IMR-90 (cell line): ENCODE data around the gene CES2. TPM values are rescaled to one million over a fixed set of nuclear protein-coding genes. Genes with fewer than 3 reads are reported as not detected.

ENCODE experiments used
- ATAC-seq: fragments of 200-7000 bp; cut with Tn5 transposase; 2 replicates; pipeline ENCODE4 v1.9.1; 2020; ENCODE audit warnings: low read depth, mild to moderate bottlenecking, moderate library complexity
- BruUV-seq: library from RNA; stranded (reverse); fragments of 400-500 nt; replicated peaks from 2 replicates; lab custom pipeline; 2021; lab: Mats Ljungman, UMichigan
- CTCF ChIA-PET: fragments of 300-600 bp; formaldehyde crosslinking; extraction: SDS; loops from one replicate; lab custom pipeline; 2021; ENCODE audit warnings: antibody characterized with exemption; lab: Yijun Ruan, JAX
- POLR2A ChIA-PET: fragments of 300-600 bp; sonication (Branson Sonifier 250); formaldehyde crosslinking; loops from one replicate; lab custom pipeline; 2022; ENCODE audit warnings: antibody characterized with exemption; ENCODE audit not compliant: unreplicated experiment; lab: Charles Lee
- DNase-seq: peaks from one replicate; pipeline ENCODE4 v3.0.0; 2013
- H2AFZ ChIP-seq: replicated peaks from 2 replicates; pipeline ENCODE3; 2013; ENCODE audit warnings: low read length, mild to moderate bottlenecking; ENCODE audit not compliant: poor library complexity
- H2AK5ac ChIP-seq: 2 replicates; pipeline ENCODE4 v1.6.1; 2013; ENCODE audit warnings: low read depth, low read length, inconsistent platforms
- H2AK9ac ChIP-seq: replicated peaks from 2 replicates; pipeline ENCODE3; 2013; ENCODE audit warnings: mild to moderate bottlenecking, low read depth, low read length, moderate library complexity; ENCODE audit not compliant: poor library complexity
- H2BK120ac ChIP-seq: 2 replicates; pipeline ENCODE4 v1.6.1; 2013; ENCODE audit warnings: low read depth, low read length, inconsistent platforms
- H2BK15ac ChIP-seq: 3 replicates; pipeline ENCODE4 v1.6.1; 2013; ENCODE audit warnings: low read depth, low read length, inconsistent platforms
- H2BK20ac ChIP-seq: 2 replicates; pipeline ENCODE4 v1.6.1; 2013; ENCODE audit warnings: low read depth, mild to moderate bottlenecking, inconsistent platforms, low read length, moderate library complexity
- H2BK5ac ChIP-seq: 2 replicates; pipeline ENCODE4 v1.6.1; 2013; ENCODE audit warnings: mild to moderate bottlenecking, low read depth, low read length, inconsistent platforms; ENCODE audit not compliant: poor library complexity, severe bottlenecking
- H3K14ac ChIP-seq: replicated peaks from 2 replicates; pipeline ENCODE4 v1.6.1; 2013; ENCODE audit warnings: low read depth, low read length, inconsistent platforms
- H3K18ac ChIP-seq: 2 replicates; pipeline ENCODE4 v1.6.1; 2013; ENCODE audit warnings: low read depth, low read length, control low read depth
- H3K23ac ChIP-seq: 2 replicates; pipeline ENCODE4 v1.6.1; 2013; ENCODE audit warnings: low read depth, low read length, inconsistent platforms
- H3K27ac ChIP-seq: 2 replicates; pipeline ENCODE4 v1.5.1; 2013; ENCODE audit warnings: mild to moderate bottlenecking, control low read depth, low read length; ENCODE audit not compliant: insufficient read depth
- H3K27me3 ChIP-seq: 2 replicates; pipeline ENCODE4 v1.6.1; 2013; ENCODE audit warnings: low read length; ENCODE audit not compliant: control insufficient read depth, insufficient read depth
- H3K36me3 ChIP-seq: 2 replicates; pipeline ENCODE4 v1.6.1; 2013; ENCODE audit warnings: low read length, mixed read lengths; ENCODE audit not compliant: control insufficient read depth, insufficient read depth
- H3K4ac ChIP-seq: 2 replicates; pipeline ENCODE4 v1.6.1; 2013; ENCODE audit warnings: low read depth, low read length, inconsistent platforms
- H3K4me1 ChIP-seq: 2 replicates; pipeline ENCODE4 v1.6.1; 2013; ENCODE audit warnings: low read length, mixed read lengths; ENCODE audit not compliant: control insufficient read depth, insufficient read depth
- H3K4me2 ChIP-seq: 2 replicates; pipeline ENCODE4 v1.6.1; 2013; ENCODE audit warnings: low read depth, mild to moderate bottlenecking, control low read depth, low read length, moderate library complexity
- H3K4me3 ChIP-seq: 2 replicates; pipeline ENCODE4 v1.5.1; 2013; ENCODE audit warnings: low read depth, mild to moderate bottlenecking, control low read depth, low read length, moderate library complexity; ENCODE audit not compliant: insufficient read depth
- H3K56ac ChIP-seq: 2 replicates; pipeline ENCODE4 v1.6.1; 2013; ENCODE audit warnings: low read length, inconsistent platforms; ENCODE audit not compliant: insufficient read depth; ENCODE audit errors: extremely low read depth
- H3K79me1 ChIP-seq, 2 experiments: 2 replicates each; pipeline ENCODE4 v1.6.1; 2013; ENCODE audit warnings: low read length in 2 of 2, inconsistent platforms in 1 of 2, low read depth in 1 of 2
- H3K9ac ChIP-seq: 2 replicates; pipeline ENCODE4 v1.6.1; 2013; ENCODE audit warnings: low read depth, low read length, control low read depth
- H3K9me1 ChIP-seq: 2 replicates; pipeline ENCODE4 v1.6.1; 2013; ENCODE audit warnings: low read length, inconsistent platforms; ENCODE audit not compliant: insufficient read depth
- H3K9me3 ChIP-seq: 2 replicates; pipeline ENCODE4 v1.6.1; 2013; ENCODE audit warnings: low read length; ENCODE audit not compliant: control insufficient read depth, insufficient read depth
- H4K20me1 ChIP-seq: 2 replicates; pipeline ENCODE4 v1.6.1; 2013; ENCODE audit warnings: low read length, inconsistent platforms; ENCODE audit not compliant: insufficient read depth
- H4K5ac ChIP-seq: 2 replicates; pipeline ENCODE4 v1.6.1; 2013; ENCODE audit warnings: mild to moderate bottlenecking, low read depth, low read length, control low read depth
- H4K8ac ChIP-seq, 2 experiments: 2 replicates each; pipeline ENCODE4 v1.6.1; 2013; ENCODE audit warnings: low read depth in 2 of 2, low read length in 2 of 2, control low read depth in 1 of 2, inconsistent platforms in 1 of 2
- H4K91ac ChIP-seq: 2 replicates; pipeline ENCODE4 v1.6.1; 2013; ENCODE audit warnings: low read depth, low read length, inconsistent platforms; ENCODE audit not compliant: insufficient read depth
- BHLHE40 ChIP-seq: fragments of 150-350 bp; IDR thresholded peaks from 2 replicates; pipeline ENCODE4 v1.6.1; 2016; ENCODE audit warnings: mild to moderate bottlenecking, low read depth, low read length
- CHD1 ChIP-seq: IDR thresholded peaks from 2 replicates; pipeline ENCODE4 v1.6.1; 2012; ENCODE audit warnings: low read depth, low read length, improper control_type of control experiment
- MAZ ChIP-seq: IDR thresholded peaks from 2 replicates; pipeline ENCODE4 v1.6.1; 2012; ENCODE audit warnings: low read depth, mild to moderate bottlenecking, low read length, improper control_type of control experiment, moderate library complexity, borderline replicate concordance
- WGBS, 2 experiments: methylation state at CpG; one replicate each; pipeline versions ENCODE4 v1.1.5 to v1.1.7; 2013; ENCODE audit warnings: missing lambda C conversion rate in 2 of 2; ENCODE audit not compliant: insufficient read length in 1 of 2; ENCODE audit errors: extremely low coverage in 2 of 2; 5-methylcytosine and 5-hydroxymethylcytosine counted together
- dilution Hi-C: fragments of 300-500 bp; cut with HindIII; formaldehyde crosslinking; loops from one replicate; pipeline ENCODE4 v1.14.3; 2018; ENCODE audit warnings: low sequenced_read_pairs; ENCODE audit not compliant: unreplicated experiment
- in situ Hi-C: fragments of 300-500 bp; cut with MboI; formaldehyde crosslinking; loops from 3 replicates; pipeline ENCODE4 v1.14.3; 2019; ENCODE audit warnings: low sequenced_read_pairs, inconsistent platforms, mixed read lengths
- intact Hi-C: fragments of 100-400 bp; cut with micrococcal nuclease; formaldehyde crosslinking; loops from 2 replicates; pipeline ENCODE4 v1.10.0; 2022
- polyA plus RNA-seq, 3 experiments: library from polyadenylated mRNA; depleted of rRNA; stranded (reverse); fragments of >200 nt; gene quantifications; 2 replicates each; pipeline ENCODE4 v1.2.3, GENCODE V29; 2012; ENCODE audit warnings: low replicate concordance in 1 of 3
- total RNA-seq: library from RNA; depleted of rRNA; stranded (reverse); fragments of >200 nt; gene quantifications from 2 replicates; pipeline ENCODE4 v1.2.3, GENCODE V29; 2012

Gene CES2
- total and polyA plus RNA-seq, 2 of the 4 experiments (the other 2 are of a cell fraction) = 15.1 to 23.2 TPM

DNA sequence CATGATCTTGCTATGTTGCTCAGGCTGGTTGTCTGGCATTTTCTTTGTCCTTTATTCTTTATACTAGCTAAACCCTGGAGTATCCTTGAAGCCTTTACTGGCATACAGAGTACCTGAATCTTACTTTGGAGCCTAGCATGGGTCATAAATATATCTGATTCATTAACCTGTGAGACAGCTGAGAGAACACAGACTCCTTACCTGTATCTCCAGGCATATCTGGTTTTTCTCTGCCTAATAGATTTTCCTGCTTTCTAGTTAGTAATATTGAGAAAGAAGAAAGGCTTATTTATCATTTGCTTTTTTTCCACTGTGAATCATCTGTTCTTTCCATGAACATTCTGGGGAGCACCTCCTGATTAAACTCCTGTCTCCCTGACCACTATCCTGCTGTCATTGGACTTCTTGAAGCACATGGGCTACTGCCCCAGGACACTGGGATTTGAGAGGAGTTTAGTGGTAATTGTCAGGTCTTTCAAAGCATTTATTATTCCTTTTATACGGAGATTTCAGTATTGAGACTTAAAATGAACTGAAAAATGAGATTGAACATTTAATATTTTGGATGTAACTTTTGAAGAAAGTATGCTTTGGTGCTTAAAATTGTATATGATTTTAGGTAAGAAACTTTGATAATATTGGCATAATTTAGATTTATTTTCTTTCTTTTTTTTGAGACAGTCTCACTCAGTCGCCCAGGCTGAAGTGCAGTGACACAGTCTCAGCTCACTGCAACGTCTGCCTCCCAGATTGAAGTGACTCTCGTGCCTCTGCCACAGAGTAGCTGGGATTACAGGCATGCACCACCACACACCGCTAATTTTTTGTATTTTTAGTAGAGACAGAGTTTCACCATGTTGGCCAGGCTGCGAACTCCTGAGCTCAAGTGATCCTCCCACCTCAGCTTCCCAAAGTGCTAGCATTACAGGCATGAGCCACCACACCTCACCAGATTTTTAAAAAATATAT is 46.4 kb upstream of the CES2 start:
- TF ChIP-seq CHD1 (no peak), MAZ (no peak), BHLHE40 (no peak)
- Histone ChIP-seq H3K27ac (no peak overlapping the region), H4K20me1 (peaks cover 10% of the 10 kb centered on the region; the same call in 1 of the 2 replicates), H2AK9ac (no peak overlapping the region), H4K5ac (no peak overlapping the region), H2BK20ac (no peak overlapping the region), H4K91ac (no peak overlapping the region), H3K79me1 (peaks cover 4 to 23% of the 10 kb centered on the region in 2 experiments; a peak in 2 of 4 replicates), H3K4me1 (peaks cover 15% of the 10 kb centered on the region), H3K23ac (no peak overlapping the region), H3K9me3 (no peaks in the 10 kb centered on the region), H3K27me3 (no peaks in the 10 kb centered on the region), H2AFZ (no peak overlapping the region), H3K56ac (no peak overlapping the region), H3K36me3 (peaks cover 19% of the 10 kb centered on the region), H3K14ac (no peak overlapping the region), H2BK120ac (no peak overlapping the region), H3K9ac (no peak overlapping the region), H2AK5ac (no peak overlapping the region), H2BK15ac (no peak overlapping the region), H3K9me1 (peaks cover 13% of the 10 kb centered on the region), H2BK5ac (no peak overlapping the region), H3K4me2 (no peak overlapping the region), H3K4me3 (no peak overlapping the region), H3K18ac (no peak overlapping the region), H3K4ac (no peak overlapping the region), H4K8ac (no peak overlapping the region)
- no TSS peak for BruUV-seq
- whole genome bisulfite sequencing, 2 experiments = 100% methylated on average over 1 of the region's 6 CpGs; no CpG with 5 or more reads in 1 of the 2 experiments
- intact Hi-C loops (no loop called here), dilution Hi-C loops (no loop called here), in situ Hi-C loops (no loop called here)
- ATAC-seq (no peak), DNase-seq (no peak)
- POLR2A ChIA-PET = no interaction called here
- CTCF ChIA-PET = no interaction called here
